ENCODE results near the gene ZNF423.

ZNF423 gene

GRCh38 chr16:49703483-49703882 lies 152.4 kb downstream of the ZNF423 start:
- H3K36me3 ChIP-seq (ENCODE audit: insufficient read depth, low read length), result no peaks in the 10 kb centered on the region
- no peaks in the 10 kb centered on the region for H3K9me2 ChIP-seq (ENCODE audit: low read depth, low read length)
- TF ChIP-seq EZH2 (IDR thresholded peaks at IDR 0.05; ENCODE audit: borderline replicate concordance, low read length) (no peak), CTCF (IDR thresholded peaks at IDR 0.05; ENCODE audit: low read length) (no peak)
- no peaks in the 10 kb centered on the region for H3K9me3 ChIP-seq (ENCODE audit: low read length)
- no peak overlapping the region for H3K27ac ChIP-seq (ENCODE audit: low read depth, low read length, poor library complexity, severe bottlenecking)
- H3K4me2 ChIP-seq (ENCODE audit: low read length), result no peak overlapping the region
- no peaks in the 10 kb centered on the region for H3K4me1 ChIP-seq (ENCODE audit: insufficient read depth, low read length, severe bottlenecking)
- H3K4me3 ChIP-seq (ENCODE audit: low read depth, low read length, poor library complexity, severe bottlenecking), result no peak overlapping the region
- no peaks in the 10 kb centered on the region for H3K27me3 ChIP-seq (ENCODE audit: insufficient read depth, low read length)
- H3K79me2 ChIP-seq (ENCODE audit: insufficient read depth, low read length), result no peaks in the 10 kb centered on the region
- no peaks in the 10 kb centered on the region for H4K20me1 ChIP-seq (ENCODE audit: insufficient read depth, low read length)
- H3F3A ChIP-seq (ENCODE audit: insufficient read depth, low read length), result no peaks in the 10 kb centered on the region
- no peak overlapping the region for H2AFZ ChIP-seq (ENCODE audit: low read length)
- no peak overlapping the region for H3K9ac ChIP-seq (ENCODE audit: low read length)

- Histone ChIP-seq H3K4me2 (ENCODE audit: low read length) (no peak overlapping the region), H3K27me3 (ENCODE audit: insufficient read depth, low read length) (no peaks in the 10 kb centered on the region), H3K9me3 (ENCODE audit: low read length) (no peaks in the 10 kb centered on the region), H3K27ac (ENCODE audit: low read depth, low read length, poor library complexity, severe bottlenecking) (no peak overlapping the region), H4K20me1 (ENCODE audit: insufficient read depth, low read length) (no peaks in the 10 kb centered on the region), H3K79me2 (ENCODE audit: insufficient read depth, low read length) (no peaks in the 10 kb centered on the region), H3K36me3 (ENCODE audit: insufficient read depth, low read length) (no peaks in the 10 kb centered on the region), H3K4me1 (ENCODE audit: insufficient read depth, low read length, severe bottlenecking) (no peaks in the 10 kb centered on the region), H3K9ac (ENCODE audit: low read length) (no peak overlapping the region), H3K9me2 (ENCODE audit: low read depth, low read length) (no peaks in the 10 kb centered on the region), H3K4me3 (ENCODE audit: low read depth, low read length, poor library complexity, severe bottlenecking) (no peak overlapping the region), H2AFZ (ENCODE audit: low read length) (no peak overlapping the region), H3F3A (ENCODE audit: insufficient read depth, low read length) (no peaks in the 10 kb centered on the region)
- no peak for TF ChIP-seq EZH2 (IDR thresholded peaks at IDR 0.05; ENCODE audit: borderline replicate concordance, low read length)
- TF ChIP-seq CTCF (IDR thresholded peaks at IDR 0.05; ENCODE audit: low read length), result no peak
Measured at GRCh38 chr16:49701789-49702494, 154.0 kb downstream of the ZNF423 start.

GRCh38 chr16:49701065-49701685 lies 154.7 kb downstream of the ZNF423 start:
- H3K9ac ChIP-seq (ENCODE audit: low read length), result no peak overlapping the region
- no peaks in the 10 kb centered on the region for H3K79me2 ChIP-seq (ENCODE audit: insufficient read depth, low read length)
- no peak overlapping the region for H3K4me2 ChIP-seq (ENCODE audit: low read length)
- no peaks in the 10 kb centered on the region for H3K27me3 ChIP-seq (ENCODE audit: insufficient read depth, low read length)
- H3K36me3 ChIP-seq (ENCODE audit: insufficient read depth, low read length), result no peaks in the 10 kb centered on the region
- H3K4me3 ChIP-seq (ENCODE audit: low read depth, low read length, poor library complexity, severe bottlenecking), result no peak overlapping the region
- H3K4me1 ChIP-seq (ENCODE audit: insufficient read depth, low read length, severe bottlenecking), result no peaks in the 10 kb centered on the region
- no peaks in the 10 kb centered on the region for H3K9me2 ChIP-seq (ENCODE audit: low read depth, low read length)
- no peaks in the 10 kb centered on the region for H3F3A ChIP-seq (ENCODE audit: insufficient read depth, low read length)
- H2AFZ ChIP-seq (ENCODE audit: low read length), result no peak overlapping the region
- no peaks in the 10 kb centered on the region for H4K20me1 ChIP-seq (ENCODE audit: insufficient read depth, low read length)
- no peak for TF ChIP-seq CTCF (IDR thresholded peaks at IDR 0.05; ENCODE audit: low read length)
- TF ChIP-seq EZH2 (IDR thresholded peaks at IDR 0.05; ENCODE audit: borderline replicate concordance, low read length), result no peak
- no peak overlapping the region for H3K27ac ChIP-seq (ENCODE audit: low read depth, low read length, poor library complexity, severe bottlenecking)
- no peaks in the 10 kb centered on the region for H3K9me3 ChIP-seq (ENCODE audit: low read length)
